GM19193 (cell line): ENCODE measurements around the gene ACVR1.

Experiments used
- POLR2A ChIP-seq: IDR thresholded peaks from 4 replicates; pipeline ENCODE4 v1.6.1; 2011; ENCODE audit not compliant: insufficient read depth, insufficient read length; ENCODE audit errors: extremely low read depth

Gene ACVR1

DNA sequence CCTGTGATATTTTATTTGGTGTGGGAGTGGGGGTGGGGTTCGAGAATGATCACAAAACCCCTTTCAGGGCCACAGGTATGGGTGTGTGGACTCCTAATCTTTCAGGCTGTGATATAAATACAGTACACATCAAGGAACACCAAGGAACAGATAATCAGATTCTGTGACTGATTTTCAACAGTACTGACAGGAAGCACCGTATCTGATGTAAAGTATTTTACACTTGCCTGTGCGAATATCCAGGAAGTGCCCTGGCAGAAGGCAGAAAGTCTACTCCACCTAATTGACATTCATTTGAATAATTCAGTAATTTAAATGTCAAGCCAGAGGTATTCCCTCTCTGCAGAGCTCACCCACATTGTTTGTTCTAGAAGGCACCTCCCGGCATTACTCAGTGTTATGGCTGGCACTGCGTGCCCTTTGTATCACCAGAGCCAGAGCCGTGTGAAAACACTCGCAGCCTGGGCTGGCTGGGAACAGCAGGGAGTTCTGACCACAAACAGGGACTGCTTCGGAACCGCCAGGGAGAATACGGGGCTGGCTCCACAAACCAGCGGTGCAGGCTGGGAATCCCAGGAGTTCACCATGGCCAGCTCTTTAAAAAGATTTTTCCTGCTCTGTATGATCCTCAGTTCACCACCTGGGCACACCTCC is 91.8 kb downstream of the ACVR1 start:
- no peak for TF ChIP-seq POLR2A

DNA sequence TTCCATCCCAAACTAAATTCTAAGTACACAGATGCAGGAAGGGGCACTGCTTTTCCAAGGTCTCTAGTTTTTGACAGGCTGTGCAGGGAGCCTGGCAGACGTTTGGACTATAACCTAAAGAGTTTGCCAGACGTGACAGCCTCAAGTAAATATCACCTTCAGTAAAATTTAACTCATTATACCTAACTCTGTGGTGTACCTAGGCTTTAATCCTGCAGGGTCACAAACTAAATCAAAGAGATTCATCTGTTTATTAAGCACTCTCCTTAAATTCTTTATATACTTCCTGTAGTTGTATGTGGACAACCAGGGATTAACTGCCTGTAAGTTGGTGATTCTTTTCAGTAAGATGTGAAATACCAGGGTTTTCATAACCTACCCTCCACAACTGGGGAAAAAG is 92.9 kb downstream of the ACVR1 start:
- no peak for TF ChIP-seq POLR2A

DNA sequence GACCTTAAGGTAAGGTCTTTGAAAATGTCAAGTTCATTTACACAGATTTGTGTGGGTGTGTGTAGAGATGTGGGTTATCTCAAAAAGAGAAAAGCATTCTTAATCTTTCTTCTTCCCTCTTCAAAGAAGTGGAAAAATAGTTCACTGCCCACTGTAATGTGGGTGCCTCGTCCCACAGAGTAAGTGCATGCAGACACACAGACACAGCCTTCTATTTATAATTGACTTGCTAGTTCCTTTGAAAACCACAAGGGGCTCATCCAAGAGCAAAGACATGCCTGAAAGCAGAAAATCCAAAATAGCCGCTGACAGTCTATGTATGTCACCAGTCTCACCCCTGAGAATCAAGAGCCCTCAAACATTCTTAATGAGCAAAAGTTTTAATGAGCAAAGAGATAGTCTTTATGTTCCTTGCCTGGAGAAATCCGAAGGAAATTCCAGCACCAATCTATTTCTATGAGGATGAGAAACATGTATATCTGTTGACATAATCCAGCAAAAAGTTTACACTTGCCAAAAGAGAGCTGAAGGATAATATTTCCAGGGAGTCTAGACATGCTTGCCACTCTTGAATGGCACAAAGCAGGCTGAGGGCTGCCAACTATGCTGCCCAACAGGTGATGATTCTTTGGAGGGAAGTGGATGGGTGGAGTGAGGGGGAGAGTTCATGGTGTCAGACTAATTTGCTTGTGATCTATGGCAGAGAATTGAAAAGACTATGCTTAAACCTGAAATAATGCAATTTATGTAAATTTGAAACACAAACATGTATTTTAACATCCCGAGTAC is 93.9 kb downstream of the ACVR1 start:
- TF ChIP-seq POLR2A = no peak

DNA sequence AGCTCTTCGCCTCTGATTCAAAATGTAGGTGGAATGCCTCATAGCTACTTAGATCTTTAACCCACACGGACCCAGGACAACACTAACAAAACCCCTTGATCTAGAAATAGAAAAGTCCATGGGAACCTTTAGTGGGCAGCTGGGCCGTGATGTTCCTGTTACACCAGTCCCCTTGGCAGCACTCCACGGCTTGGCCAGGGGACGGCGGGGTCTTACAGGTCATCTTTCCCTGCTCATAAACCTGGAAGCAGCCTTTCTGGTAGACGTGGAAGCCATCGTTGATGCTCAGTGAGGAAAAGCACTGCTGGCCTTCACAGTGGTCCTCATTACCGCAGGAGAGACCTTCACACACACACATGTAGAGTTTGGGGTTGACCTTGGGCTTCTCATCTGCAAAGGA is 95.9 kb downstream of the ACVR1 start:
- no peak for TF ChIP-seq POLR2A

DNA sequence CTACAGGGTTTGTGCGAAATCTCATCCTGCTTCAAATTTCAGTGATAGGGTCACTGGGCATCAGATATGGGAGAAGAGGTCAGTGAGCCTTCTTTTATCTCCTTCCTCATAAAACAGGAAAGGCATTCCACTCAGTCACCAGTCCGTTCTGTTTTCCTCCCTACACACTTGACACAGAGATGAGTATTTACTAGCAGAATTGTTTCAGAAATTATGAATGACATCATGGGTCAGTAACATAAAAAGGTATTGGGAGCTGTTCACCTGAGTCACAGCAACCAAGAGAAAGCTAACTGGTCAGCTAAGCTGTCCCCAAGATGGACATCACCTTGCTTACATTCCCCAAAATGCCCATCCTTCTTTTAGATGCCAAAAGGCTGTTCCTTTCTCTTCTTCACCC is 96.3 kb downstream of the ACVR1 start:
- no peak for TF ChIP-seq POLR2A

DNA sequence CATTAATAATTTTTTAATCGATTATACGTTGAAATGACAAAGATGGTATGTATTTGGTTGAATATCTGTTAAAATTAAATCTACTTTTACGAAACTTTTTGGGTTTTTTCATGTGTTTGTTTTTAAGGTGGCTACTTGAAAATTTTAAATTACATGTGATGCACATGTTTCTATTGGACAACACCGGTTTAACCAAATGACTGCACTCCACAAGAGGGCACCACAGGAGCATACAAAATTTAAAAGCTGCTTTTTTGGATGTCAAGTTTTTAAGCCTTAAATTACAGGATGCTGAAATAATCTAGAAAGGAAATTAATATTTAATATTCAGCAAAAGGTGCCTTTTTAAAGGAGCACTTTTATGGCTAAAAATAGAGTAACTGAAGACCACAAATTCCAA is 98.7 kb downstream of the ACVR1 start:
- no peak for TF ChIP-seq POLR2A

DNA sequence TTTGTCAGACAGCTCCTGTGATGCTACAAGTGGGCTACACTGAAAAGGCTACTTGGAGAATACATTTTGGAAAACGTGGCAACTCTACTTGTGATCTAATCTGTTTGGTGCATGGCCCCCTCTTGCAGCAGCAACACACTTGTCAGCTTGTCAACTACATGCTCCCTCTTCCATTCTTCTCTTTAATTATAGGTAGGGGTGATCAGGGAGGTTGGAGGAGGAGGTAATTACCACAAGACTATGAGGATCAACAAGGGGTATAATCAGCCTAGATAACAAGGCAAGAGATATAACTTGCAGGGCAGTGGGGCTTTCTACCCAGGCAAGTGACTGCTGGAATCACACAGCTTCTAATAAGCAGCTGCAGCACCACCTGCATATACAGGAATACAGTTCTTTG is 104.9 kb downstream of the ACVR1 start:
- TF ChIP-seq POLR2A = no peak

DNA sequence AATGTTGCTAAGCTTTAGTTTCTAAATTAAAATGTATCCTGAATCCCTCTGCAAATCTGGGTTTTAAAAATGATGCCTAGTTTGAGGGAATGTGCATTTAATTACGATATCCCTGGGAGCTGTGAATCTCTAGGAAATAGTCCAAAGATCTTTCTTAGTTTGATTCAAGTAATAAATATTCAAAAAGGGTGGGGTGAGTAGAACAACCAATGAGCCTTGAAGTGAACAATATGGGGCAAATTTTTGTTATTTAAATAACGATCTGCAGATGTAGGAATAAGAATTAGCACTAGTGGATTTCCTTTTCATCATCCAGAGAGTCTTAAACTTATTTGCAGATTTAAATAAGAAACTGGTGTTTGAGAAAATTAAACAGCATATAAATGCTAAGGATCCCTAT is 106.3 kb downstream of the ACVR1 start:
- TF ChIP-seq POLR2A = no peak

DNA sequence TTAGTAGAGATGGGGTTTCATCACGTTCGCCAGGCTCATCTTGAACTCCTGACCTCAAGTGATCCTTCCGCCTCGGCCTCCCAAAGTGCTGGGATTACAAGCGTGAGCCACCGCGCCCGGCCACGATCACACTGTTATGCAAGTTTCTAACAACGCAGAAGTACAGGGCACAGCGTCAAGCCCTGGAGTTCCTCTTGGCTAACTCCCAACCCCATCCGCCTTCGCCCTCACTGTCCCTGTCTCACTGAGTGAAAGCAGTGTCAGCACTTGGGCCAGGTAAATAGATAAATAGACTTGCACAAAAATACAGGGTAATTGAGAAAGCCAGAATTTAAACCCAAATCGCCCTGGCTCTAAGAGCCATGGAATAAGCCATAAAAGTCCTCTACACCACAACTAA is 111.7 kb downstream of the ACVR1 start:
- no peak for TF ChIP-seq POLR2A

DNA sequence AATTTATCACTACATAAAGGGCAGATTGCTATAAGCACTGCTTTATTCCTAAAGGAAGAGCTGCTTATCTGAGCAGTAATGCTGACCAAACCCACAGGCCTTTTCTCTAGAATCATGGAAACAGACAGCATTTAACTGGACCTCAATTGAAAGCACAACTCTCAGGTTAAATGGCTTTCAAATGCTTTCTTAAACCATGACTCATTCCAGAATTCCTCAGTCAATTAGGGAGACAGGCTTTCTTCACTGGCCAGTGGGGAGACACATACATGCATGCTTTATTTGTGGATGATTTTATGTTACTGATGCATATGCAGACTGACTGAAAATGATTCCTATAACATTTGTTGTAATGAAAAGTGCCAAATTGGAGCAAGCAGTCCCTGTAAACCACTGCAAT is 114.6 kb downstream of the ACVR1 start:
- TF ChIP-seq POLR2A = no peak

DNA sequence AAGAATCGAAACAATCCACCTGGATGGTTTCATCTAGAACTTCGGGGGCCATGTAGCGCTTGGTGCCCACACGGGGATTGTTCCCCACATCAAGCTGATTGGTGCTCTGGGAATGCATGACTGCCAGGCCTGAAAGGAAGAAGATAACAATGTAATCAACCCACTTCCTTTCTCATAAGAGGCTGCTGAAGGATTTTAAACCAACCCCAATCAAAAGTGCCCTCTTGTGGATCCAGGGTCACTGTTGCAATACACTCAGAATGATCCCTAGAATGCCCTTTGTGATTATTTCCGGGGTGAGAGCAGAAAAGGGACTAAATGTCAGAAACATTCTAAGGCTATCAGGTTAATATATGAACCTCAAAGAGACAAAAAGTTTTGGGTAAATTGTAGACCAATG is 115.2 kb downstream of the ACVR1 start:
- TF ChIP-seq POLR2A = no peak

DNA sequence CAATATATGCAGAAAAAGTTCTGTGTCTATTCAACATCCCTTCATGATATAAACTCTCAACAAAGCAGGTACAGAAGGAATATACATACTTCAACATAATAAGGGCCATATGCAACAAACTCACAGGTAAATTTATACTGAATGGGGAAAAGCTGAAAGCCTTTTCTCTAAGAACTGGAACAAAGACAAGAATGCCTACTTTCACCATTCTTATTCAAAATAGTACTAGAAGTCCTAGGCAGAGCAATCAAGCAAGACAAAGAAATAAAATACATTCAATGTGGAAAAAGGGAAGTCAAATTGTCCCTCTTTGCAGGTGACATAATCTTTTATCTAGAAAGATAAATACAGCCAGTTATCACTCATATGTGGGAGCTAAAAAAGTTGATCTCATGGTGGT is 116.3 kb downstream of the ACVR1 start:
- no peak for TF ChIP-seq POLR2A

DNA sequence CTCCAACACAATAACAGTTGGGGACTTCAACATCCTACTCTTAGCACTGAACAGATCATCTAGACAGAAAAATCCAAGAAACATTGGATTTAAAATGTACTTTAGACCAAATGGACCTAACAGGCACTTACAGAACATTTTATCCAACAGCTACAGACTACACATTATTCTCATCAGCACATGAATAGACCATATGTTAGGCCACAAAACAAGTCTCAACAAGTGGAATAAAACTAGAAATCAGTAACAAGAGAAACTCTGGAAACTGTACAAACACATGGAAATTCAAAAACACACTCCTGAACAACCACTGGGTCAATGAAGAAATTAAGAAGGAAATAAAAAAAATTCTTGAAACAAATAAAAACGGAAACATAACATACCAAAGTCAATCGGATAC is 117.5 kb downstream of the ACVR1 start:
- TF ChIP-seq POLR2A = no peak

DNA sequence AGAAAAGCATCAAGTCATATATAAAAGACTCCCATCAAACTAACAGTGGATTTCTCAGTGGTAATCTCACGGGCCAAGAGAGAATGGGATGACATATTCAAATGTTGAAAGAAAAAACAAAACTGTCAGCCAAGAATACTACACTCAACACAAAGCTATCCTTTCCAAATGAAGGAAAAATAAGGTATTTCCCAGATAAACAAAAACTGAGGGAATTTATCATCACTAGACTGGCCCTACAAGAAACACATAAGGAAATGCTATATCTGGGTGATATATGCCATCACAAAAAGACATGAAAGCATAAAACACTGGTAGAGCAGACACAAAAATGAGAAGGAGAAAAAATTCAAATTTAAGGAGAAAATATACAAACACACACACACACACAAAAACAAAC is 118.6 kb downstream of the ACVR1 start:
- no peak for TF ChIP-seq POLR2A

DNA sequence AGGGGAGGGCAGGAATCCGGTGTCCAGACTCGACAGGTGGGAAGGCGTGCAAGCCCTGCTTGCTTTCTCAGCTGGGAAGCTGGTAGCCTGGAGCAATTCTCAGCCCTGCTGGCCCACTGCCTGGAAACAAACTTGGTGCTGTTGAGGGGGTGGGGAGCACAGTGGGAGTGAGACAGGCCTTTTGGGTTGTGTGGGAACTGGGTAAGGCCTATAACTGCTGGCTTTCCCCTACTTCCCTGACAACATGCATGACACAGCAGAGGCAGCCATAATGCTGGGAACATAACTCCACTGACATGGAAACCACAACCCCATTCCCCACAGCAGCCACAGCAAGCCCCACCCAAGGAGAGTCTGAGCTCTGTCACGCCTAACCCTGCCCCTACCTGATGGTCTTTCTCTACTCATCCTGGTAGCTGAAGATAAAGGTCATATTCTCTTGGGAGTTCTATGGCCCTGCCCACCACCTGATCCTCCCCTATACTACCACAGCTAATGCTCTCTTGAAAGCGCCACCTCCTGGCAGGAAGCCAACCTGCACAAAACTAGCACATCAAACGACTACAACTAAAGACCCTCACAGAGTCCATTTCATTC is 124.6 kb downstream of the ACVR1 start:
- no peak for TF ChIP-seq POLR2A

DNA sequence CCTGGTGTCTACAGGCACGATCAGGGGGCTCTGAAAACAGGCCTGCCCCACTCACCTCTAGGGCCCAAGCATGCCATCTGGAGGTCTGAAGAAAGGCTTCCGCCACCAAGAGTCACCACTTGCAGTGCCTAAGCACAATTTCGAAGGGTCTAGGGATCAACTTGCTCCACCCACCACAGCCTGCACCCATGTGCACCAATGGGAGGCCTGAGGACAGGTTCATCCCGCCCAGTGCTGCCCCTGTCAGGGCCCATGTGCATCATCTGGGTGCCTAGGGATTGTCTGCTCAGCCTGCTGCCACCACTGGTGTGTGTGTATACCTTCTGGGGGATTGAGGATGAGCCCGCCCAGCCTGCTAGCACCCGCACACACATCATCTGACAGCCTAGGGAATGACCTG is 126.4 kb downstream of the ACVR1 start:
- no peak for TF ChIP-seq POLR2A
